ENCODE measurements around the gene APLP2.
"Not testable (repeated sequence)": the region's sequence is repeated elsewhere in the genome, so short reads cannot be mapped to it uniquely, and the experiment has no call there.

Gene APLP2

GRCh38 chr11:130088919-130089673 lies 19.4 kb downstream of the APLP2 start:
- DNase-seq (no peak), ATAC-seq (ENCODE audit: insufficient read depth, low read depth) (no peak)
- Histone ChIP-seq H2AFZ (ENCODE audit: low read depth, low read length) (no peak overlapping the region), H3K4me2 (ENCODE audit: insufficient read depth, low read length) (no peak overlapping the region), H3K36me3 (ENCODE audit: insufficient read depth, low read length) (no peaks in the 10 kb centered on the region), H3K79me2 (ENCODE audit: insufficient read depth, low read length) (peaks cover 27% of the 10 kb centered on the region), H3K27me3 (ENCODE audit: insufficient read depth, low read length, poor library complexity) (no peaks in the 10 kb centered on the region), H3K4me3 (ENCODE audit: low read depth in 1 of 2, low read length in 2 of 2) (no peak overlapping the region), H3K4me1 (ENCODE audit: insufficient read depth, low read length) (no peaks in the 10 kb centered on the region), H3K27ac (ENCODE audit: low read length) (no peak overlapping the region), H3K9ac (ENCODE audit: low read depth, low read length) (no peak overlapping the region), H3K9me3 (ENCODE audit: insufficient read depth, low read length, severe bottlenecking) (no peaks in the 10 kb centered on the region), H4K20me1 (ENCODE audit: insufficient read depth, low read length) (peaks cover 12% of the 10 kb centered on the region; the same call in 1 of the 2 replicates)
- TF ChIP-seq EZH2 (IDR thresholded peaks at IDR 0.05; ENCODE audit: borderline replicate concordance, low read depth, low read length, severe bottlenecking) (no peak), CTCF (IDR thresholded peaks at IDR 0.05; ENCODE audit: borderline replicate concordance, extremely low read depth, low read length, poor library complexity, severe bottlenecking) (no peak)

- Histone ChIP-seq H3K9ac (ENCODE audit: low read depth, low read length) (no peak overlapping the region), H4K20me1 (ENCODE audit: insufficient read depth, low read length) (peaks cover 12% of the 10 kb centered on the region; the same call in 1 of the 2 replicates), H3K9me3 (ENCODE audit: insufficient read depth, low read length, severe bottlenecking) (no peaks in the 10 kb centered on the region), H3K79me2 (ENCODE audit: insufficient read depth, low read length) (peaks cover 25% of the 10 kb centered on the region), H3K27ac (ENCODE audit: low read length) (no peak overlapping the region), H3K4me2 (ENCODE audit: insufficient read depth, low read length) (no peak overlapping the region), H2AFZ (ENCODE audit: low read depth, low read length) (no peak overlapping the region), H3K4me1 (ENCODE audit: insufficient read depth, low read length) (no peaks in the 10 kb centered on the region), H3K36me3 (ENCODE audit: insufficient read depth, low read length) (no peaks in the 10 kb centered on the region), H3K27me3 (ENCODE audit: insufficient read depth, low read length, poor library complexity) (no peaks in the 10 kb centered on the region), H3K4me3 (ENCODE audit: low read depth in 1 of 2, low read length in 2 of 2) (no peak overlapping the region)
- DNase-seq: no peak
- no peak for ATAC-seq (ENCODE audit: insufficient read depth, low read depth)
- TF ChIP-seq EZH2 (IDR thresholded peaks at IDR 0.05; ENCODE audit: borderline replicate concordance, low read depth, low read length, severe bottlenecking) (no peak), CTCF (IDR thresholded peaks at IDR 0.05; ENCODE audit: borderline replicate concordance, extremely low read depth, low read length, poor library complexity, severe bottlenecking) (no peak)
Observed at GRCh38 chr11:130089674-130090073, 20.0 kb downstream of the APLP2 start.

GRCh38 chr11:130090517-130090916 lies 20.8 kb downstream of the APLP2 start:
- DNase-seq; H3K27me3 ChIP-seq (ENCODE audit: insufficient read depth, low read length, poor library complexity); H3K9ac ChIP-seq (ENCODE audit: low read depth, low read length); H3K9me3 ChIP-seq (ENCODE audit: insufficient read depth, low read length, severe bottlenecking); H3K36me3 ChIP-seq (ENCODE audit: insufficient read depth, low read length); H2AFZ ChIP-seq (ENCODE audit: low read depth, low read length); H3K4me2 ChIP-seq (ENCODE audit: insufficient read depth, low read length); ATAC-seq (ENCODE audit: insufficient read depth, low read depth); H3K4me3 ChIP-seq (ENCODE audit: low read depth in 1 of 2, low read length in 2 of 2); H3K4me1 ChIP-seq (ENCODE audit: insufficient read depth, low read length); H3K27ac ChIP-seq (ENCODE audit: low read length): not testable (repeated sequence)
- Histone ChIP-seq H4K20me1 (ENCODE audit: insufficient read depth, low read length) (peaks cover 13% of the 10 kb centered on the region; the same call in 1 of the 2 replicates), H3K79me2 (ENCODE audit: insufficient read depth, low read length) (peaks cover 28% of the 10 kb centered on the region)

- not testable (repeated sequence) for H2AFZ ChIP-seq (ENCODE audit: low read depth, low read length); H3K4me3 ChIP-seq (ENCODE audit: low read depth in 1 of 2, low read length in 2 of 2); H3K9me3 ChIP-seq (ENCODE audit: insufficient read depth, low read length, severe bottlenecking); ATAC-seq (ENCODE audit: insufficient read depth, low read depth); H3K27me3 ChIP-seq (ENCODE audit: insufficient read depth, low read length, poor library complexity); DNase-seq; H3K4me1 ChIP-seq (ENCODE audit: insufficient read depth, low read length); H3K9ac ChIP-seq (ENCODE audit: low read depth, low read length); H3K27ac ChIP-seq (ENCODE audit: low read length); H3K36me3 ChIP-seq (ENCODE audit: insufficient read depth, low read length); H3K4me2 ChIP-seq (ENCODE audit: insufficient read depth, low read length)
- H3K79me2 ChIP-seq (ENCODE audit: insufficient read depth, low read length): peaks cover 26% of the 10 kb centered on the region
- H4K20me1 ChIP-seq (ENCODE audit: insufficient read depth, low read length): peaks cover 19% of the 10 kb centered on the region; the same call in 1 of the 2 replicates
Observed at GRCh38 chr11:130091169-130091568, 21.5 kb downstream of the APLP2 start.

Data from DND-41 (cell line).